Stimulated activated CD8-positive, alpha-beta memory T cell treated with anti-CD3 and anti-CD28 coated beads, Interleukin-12 subunit alpha, Interleukin-12 subunit beta, amount 100 ng/mL, for 1 hour (primary cell): Measurements from ENCODE around the gene COL5A1.

Experiments used
- DNase-seq: peaks from one replicate; pipeline ENCODE4 v3.0.0-alpha.2; 2020; ENCODE audit warnings: low read depth

COL5A1 gene

DNA sequence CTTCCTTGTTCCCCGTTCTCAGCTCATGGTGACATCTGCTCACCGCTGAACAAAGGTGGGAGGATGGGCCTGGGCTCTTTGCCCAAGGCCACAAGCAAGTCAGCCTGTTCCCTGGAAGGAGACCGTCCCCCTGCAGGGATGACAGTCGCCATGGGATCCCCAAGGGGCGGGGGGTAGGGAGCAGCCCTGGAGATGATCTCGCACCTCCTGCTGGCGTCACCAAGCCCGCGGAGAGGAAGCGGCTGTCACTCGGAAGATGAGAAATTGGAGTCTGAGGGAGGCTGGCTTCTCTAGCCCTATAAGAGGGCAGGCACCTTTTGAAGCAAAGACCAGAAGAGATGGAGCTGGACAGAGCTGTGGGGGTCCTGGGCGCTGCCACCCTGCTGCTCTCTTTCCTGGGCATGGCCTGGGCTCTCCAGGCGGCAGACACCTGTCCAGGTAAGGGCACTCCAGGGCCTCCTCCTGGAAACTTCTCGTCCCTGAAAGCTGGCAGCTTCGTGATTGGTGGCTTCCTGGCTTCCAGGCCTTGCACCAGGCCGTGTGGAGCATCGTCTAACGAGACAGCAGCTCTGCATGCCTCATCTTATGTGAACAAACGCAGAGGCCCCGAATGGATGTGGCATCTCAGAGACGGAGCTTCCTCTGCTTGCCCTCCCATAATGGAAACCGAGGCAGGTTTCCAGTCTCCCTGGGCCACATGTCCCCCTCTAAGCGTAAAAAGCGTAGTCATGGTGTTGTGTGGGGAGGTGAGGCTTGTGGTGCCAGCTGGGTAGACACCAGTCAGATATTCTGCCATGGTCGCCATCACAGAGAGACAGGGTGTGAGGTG, 239.1 kb downstream of the COL5A1 start, which contains the start of gene FCN2:
FCN2 (plus strand) TSS at position 327 of the 829 bp plus-strand sequence; CDS start at position 339, 12 bp downstream.
- no peak for DNase-seq

DNA sequence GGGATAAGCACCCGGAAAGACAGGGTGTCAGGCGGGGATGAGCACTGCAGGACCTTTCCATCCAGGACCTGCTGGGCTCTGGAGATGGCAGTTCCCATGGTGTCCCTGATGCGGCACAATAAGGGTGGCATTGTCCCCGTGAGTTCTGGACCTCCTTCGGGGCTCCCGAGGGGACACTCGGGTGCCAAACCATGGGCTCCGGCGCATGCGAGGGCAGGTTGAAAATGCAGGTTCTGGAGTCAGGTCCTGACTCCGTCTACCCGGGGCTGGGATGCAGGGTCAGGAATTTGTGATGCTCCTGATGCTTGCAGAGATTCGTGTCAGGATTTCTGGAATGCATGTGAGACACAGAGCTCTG, 239.7 kb downstream of the COL5A1 start:
- no peak for DNase-seq

DNA sequence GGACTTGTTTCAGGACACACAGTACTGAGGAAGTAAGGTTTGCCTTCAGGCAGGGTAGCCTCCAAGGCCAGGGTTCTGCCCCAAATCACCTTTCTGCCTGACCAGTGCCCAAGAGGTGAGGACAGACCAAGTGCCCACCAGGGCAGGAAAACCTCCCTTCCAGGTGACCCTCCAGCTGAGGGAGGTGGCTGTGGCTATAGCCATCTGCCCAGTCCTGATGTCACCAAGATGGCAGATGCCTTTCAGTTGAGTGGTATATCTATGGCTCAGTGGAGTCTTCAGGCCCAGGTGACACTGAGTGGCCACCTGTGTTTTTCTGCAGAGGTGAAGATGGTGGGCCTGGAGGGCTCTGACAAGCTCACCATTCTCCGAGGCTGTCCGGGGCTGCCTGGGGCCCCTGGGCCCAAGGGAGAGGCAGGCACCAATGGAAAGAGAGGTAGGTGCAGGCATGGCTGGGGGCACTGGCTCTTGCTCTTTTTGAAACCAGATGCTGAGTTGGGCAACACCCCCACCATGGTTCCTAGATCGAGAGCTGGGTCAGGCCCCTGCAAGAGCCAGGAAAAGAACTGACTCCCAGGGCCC, 240.7 kb downstream of the COL5A1 start:
- DNase-seq: no peak

DNA sequence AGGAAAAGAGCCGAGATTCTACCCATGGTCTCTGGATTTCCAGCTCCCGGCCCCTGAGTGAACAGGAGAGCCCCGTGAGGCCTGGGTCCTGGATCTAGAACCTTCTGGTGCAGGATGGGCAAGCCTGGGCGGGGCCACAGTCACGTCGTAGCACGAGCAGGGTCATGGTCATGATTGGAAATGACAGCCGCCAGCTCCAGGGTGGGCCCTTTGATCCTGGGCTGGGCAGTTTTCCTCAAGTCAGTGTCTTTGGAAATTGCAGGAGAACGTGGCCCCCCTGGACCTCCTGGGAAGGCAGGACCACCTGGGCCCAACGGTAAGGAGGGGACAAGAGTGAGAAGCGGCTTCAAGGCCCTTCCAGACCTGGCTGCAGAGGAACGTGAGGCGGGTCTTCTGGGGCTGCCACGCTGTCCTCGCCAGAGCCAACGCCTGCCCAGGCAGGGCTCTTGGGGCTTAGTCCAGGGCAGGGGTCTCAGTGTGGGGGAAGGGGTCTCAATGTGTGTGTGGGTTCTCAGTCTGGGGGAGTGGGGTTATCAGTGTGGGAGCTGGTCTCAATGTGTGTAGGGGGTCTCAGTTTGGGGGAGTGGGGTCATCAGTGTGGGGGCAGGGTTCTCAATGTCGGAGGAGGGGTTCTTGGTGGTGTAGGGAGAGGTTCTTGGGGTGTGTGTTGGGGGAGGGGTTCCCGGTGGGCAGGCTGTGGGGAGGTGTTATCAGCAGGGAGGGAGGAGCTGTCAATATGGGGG, 241.6 kb downstream of the COL5A1 start:
- no peak for DNase-seq

- no peak for DNase-seq
Measured at GRCh38 chr9:134884492-134884891, 242.9 kb downstream of the COL5A1 start.

DNA sequence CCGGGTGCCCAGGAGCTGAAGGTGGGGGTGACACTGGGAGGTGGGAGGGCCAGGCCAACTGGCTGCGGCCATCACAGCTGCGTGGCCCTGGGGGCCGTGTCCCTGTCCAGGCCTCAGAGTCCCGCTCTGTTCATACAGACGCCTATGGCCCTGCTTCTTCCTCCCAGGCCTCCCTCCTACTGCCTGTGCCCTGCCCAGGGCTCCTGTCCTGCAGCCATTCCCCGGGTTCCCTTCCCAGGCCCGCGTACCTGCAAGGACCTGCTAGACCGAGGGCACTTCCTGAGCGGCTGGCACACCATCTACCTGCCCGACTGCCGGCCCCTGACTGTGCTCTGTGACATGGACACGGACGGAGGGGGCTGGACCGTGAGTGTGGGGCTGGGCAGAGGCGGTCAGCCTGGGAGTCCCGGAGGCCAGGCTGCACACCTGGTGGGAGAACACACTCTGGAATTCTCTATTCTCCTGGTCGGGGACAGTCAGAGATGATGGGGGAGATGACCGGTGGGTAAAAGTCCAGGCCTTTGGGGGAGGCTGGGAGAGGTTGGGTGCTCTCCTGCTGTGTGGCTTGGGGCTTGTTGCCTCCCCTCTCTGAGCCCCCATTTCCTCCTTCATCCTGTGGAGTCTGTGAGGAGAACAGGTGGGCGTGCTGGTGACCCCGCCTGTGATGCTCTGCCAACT, 243.5 kb downstream of the COL5A1 start:
- no peak for DNase-seq

DNA sequence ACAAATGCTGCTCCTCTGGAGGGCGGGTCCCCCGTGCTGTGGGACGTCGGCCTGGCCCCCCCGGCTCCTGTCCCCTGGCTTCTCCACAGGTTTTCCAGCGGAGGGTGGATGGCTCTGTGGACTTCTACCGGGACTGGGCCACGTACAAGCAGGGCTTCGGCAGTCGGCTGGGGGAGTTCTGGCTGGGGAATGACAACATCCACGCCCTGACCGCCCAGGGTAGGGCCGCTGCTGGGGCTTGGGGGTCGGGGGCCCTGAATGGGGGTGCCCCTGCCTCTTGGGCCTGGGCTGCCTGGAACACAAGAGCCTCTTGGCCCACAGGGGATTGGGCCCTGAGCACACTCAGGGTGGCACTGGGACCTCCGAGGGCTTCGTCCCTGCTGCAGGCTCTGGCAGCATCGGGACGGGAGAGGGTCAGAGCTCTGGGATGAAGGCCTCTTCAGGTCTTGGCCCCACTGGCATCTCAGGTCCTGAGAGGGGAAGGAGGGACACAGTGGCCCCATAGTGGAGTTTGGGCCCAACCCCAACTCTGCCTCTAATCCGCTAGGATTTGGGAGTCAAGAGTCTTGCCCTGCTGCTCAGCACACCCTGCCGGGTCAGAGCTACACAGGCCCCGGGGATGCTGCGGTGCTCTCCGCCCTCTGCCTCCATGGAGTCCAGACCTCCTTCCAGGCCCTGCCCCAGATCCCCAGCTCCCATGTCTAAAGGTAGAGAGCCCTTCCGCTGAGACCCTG, 244.2 kb downstream of the COL5A1 start:
- DNase-seq: no peak

- DNase-seq: no peak
Measured at GRCh38 chr9:134886413-134886913, 244.9 kb downstream of the COL5A1 start.

DNA sequence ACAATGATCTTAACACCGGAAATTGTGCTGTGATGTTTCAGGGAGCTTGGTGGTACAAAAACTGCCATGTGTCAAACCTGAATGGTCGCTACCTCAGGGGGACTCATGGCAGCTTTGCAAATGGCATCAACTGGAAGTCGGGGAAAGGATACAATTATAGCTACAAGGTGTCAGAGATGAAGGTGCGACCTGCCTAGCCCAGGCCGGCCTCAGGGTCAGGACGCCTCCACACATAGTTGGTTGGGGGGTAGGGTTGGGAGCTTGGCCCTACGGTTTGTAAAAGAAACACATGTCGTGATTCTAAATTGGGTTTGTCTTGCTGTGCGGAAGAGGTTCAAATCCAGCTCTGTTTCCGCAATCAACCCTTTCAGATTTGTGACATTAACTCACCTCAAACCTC, 245.6 kb downstream of the COL5A1 start:
- DNase-seq: no peak

DNA sequence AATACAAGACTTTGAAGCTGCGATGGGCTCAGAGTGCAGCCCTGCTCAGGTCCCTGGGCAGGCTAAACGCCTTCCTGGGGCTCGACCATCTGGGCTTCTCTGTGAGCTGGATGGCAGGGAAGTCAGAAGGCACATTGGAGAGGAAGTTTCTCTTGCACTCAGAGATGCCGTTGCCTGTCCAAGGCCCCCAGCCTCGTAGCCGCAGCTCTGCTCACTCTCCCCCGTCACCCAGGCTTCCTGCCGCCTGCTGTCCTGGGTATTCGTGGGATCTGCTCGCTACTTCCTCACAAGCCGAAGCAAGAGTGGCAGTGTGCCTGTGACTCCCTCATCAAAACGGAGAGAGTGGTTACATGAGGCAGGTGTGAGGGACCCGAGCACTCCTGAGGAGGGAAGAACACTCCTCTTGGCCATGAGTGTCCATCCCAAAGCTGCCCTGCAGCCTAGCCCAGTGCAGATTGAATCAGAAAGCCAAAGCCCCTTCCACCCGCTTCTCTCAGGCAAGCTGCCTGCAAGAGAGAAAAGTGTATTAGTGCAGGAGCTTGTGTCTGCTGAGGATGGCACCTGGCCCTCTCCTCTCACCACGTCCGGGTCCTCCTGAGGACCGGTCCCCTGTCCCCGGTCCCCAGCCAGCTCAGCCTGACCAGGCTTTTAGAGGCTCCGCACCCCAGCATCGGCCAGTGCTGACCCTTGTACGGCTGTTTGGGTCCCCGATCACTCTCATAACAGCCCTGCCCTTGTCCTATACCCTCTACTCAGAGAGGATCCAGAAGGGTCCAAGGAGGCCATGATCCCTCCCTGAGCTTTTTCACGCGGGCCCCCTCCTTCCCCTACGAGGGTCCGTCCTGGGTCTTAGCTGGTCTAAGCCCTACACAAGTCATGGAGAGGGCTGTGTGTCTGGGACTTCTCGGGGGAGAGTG, 246.3 kb downstream of the COL5A1 start:
- DNase-seq: no peak

DNA sequence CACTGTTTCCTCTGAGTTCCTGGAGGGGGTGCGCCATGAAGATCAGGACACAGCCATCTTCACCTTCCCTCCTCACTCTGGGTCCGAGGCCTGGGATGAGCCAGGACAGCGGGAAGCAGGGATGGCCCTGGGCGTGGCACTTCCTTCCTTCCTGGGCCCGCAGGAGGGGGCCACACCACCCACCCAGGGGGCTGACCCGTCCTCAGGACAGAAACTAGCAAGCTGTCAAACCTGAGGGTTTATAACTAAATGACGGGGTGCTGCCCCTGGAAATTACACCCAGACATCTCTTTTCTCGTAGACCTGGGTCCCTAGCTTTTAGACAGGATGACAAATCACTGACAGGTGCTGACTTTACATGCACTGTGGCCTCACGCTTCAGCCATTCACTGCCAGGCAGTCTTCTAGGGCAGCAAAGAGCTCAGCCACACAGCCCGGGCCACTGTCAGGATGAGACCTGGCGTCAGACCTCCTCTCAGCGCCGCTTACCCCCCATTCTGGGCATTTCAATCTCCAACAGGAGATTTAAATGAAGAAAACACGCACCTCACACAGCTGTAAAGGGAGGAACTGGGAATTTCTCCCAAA, 247.1 kb downstream of the COL5A1 start:
- no peak for DNase-seq

DNA sequence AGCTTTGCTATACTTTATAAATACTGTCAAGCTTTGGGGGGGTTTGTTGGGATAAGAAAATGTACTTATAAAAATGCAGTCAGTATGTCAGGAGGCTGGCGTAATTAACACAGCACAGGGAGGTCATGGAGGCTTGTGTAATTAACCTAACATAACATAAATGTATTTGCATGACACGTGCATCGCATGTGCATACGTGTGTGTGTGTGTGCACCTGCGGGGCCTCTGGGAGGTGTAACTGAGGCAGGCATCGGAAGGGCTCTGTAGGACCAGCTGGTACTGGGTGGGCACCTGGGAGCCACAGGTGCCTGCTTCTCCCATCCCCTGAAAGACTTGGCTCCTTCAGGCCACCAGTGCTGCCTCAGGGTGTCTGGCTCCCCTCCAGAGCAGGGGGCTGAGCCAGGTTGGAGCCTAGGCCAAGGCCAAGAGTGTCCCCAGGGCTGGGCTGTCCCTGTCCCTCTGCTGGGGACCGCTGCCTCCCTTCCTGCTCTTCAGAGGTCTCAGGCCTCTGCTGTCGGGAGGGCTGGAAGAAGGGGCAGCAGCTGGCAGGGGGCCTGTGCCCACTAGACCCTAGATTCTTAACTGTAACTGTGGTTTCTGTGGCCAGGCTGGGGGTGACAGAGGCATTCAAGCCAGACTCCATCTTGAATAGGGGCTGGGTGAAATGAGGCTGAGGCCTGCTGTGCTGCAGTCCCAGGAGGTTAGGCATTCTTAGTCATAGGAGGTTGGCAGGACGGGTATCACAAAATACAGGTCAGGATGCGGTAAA, 248.0 kb downstream of the COL5A1 start:
- no peak for DNase-seq

- DNase-seq: no peak
Measured at GRCh38 chr9:134890155-134890495, 248.5 kb downstream of the COL5A1 start.

- no peak for DNase-seq
Measured at GRCh38 chr9:134891053-134891452, 249.4 kb downstream of the COL5A1 start.

- DNase-seq: no peak
Measured at GRCh38 chr9:134891713-134892112, 250.1 kb downstream of the COL5A1 start.

- DNase-seq: no peak
Measured at GRCh38 chr9:134892221-134892620, 250.6 kb downstream of the COL5A1 start.

- no peak for DNase-seq
Measured at GRCh38 chr9:134892820-134893420, 251.3 kb downstream of the COL5A1 start.
